HepG2 (cell line): Measurements from ENCODE around the gene JUND.

Source experiments
- MED8 ChIP-seq: sonication (generic); formaldehyde crosslinking; IDR thresholded peaks from 2 replicates; pipeline ENCODE4 v1.8.1; 2023; ENCODE audit warnings: mild to moderate bottlenecking, missing genetic modification reagents; ENCODE audit not compliant: insufficient replicate concordance
- NCOR1 ChIP-seq: fragments of 200-600 bp; sonication (generic); IDR thresholded peaks from 2 replicates; pipeline ENCODE4 v1.7.0; 2017; ENCODE audit warnings: antibody characterized with exemption, low read length, borderline replicate concordance
- SMARCC2 ChIP-seq: fragments of 450-650 bp; IDR thresholded peaks from 2 replicates; pipeline ENCODE4 v1.6.1; 2017; ENCODE audit warnings: antibody characterized with exemption, mild to moderate bottlenecking
- ZFYVE20 ChIP-seq: sonication (generic); formaldehyde crosslinking; IDR thresholded peaks from 2 replicates; pipeline ENCODE4 v1.8.0; 2023; ENCODE audit warnings: low read depth, mild to moderate bottlenecking, moderate library complexity, missing genetic modification reagents, borderline replicate concordance
- TF ChIP-seq, protein P1 (sequence below): sonication (generic); formaldehyde crosslinking; IDR thresholded peaks from 2 replicates; pipeline ENCODE4 v1.5.0; 2020; ENCODE audit warnings: mild to moderate bottlenecking, missing genetic modification reagents, moderate library complexity
- TF ChIP-seq, protein P2 (sequence below): sonication (generic); formaldehyde crosslinking; IDR thresholded peaks from 2 replicates; pipeline ENCODE4 v1.4.0; 2020; ENCODE audit warnings: missing genetic modification reagents
- TF ChIP-seq, protein P3 (sequence below): IDR thresholded peaks from 2 replicates; pipeline ENCODE4 v1.6.1; 2016

DNA sequence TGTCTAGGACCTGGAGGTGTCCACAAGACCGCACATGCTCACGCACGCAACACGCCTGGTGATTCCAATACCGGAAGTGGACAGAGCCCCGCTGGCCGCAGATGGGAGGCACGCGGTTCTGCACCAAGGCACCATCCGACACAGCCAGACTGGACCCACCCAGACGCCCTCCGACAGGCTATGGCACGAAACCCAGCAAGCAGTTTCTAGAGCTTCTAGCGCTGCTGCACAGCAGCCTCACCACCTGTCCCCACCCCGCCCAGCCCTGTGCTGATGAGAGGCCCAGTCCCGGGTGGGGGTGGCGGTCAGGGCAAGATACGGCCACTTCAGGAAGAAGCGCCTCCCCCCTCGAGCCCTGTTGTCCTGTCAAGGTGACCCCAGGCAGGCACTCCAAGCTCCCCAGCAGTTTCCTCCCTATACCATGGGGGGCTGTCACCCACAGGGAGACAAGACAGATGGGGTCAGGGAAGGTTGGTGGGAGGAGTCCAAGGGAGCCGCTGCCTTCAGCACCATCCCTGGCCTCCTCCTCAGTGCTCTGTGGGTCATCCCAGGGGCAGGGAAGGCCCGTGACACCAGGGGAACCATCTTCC, 30.2 kb upstream of the JUND start:
- TF ChIP-seq MED8 (CRISPR knock-in tag) (no peak), SMARCC2 (no peak), ZFYVE20 (CRISPR knock-in tag) (no peak), NCOR1 (no peak)
- TF ChIP-seq, protein P1, sequence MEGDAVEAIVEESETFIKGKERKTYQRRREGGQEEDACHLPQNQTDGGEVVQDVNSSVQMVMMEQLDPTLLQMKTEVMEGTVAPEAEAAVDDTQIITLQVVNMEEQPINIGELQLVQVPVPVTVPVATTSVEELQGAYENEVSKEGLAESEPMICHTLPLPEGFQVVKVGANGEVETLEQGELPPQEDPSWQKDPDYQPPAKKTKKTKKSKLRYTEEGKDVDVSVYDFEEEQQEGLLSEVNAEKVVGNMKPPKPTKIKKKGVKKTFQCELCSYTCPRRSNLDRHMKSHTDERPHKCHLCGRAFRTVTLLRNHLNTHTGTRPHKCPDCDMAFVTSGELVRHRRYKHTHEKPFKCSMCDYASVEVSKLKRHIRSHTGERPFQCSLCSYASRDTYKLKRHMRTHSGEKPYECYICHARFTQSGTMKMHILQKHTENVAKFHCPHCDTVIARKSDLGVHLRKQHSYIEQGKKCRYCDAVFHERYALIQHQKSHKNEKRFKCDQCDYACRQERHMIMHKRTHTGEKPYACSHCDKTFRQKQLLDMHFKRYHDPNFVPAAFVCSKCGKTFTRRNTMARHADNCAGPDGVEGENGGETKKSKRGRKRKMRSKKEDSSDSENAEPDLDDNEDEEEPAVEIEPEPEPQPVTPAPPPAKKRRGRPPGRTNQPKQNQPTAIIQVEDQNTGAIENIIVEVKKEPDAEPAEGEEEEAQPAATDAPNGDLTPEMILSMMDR (CRISPR knock-in tag) = no peak
- TF ChIP-seq, protein P2, sequence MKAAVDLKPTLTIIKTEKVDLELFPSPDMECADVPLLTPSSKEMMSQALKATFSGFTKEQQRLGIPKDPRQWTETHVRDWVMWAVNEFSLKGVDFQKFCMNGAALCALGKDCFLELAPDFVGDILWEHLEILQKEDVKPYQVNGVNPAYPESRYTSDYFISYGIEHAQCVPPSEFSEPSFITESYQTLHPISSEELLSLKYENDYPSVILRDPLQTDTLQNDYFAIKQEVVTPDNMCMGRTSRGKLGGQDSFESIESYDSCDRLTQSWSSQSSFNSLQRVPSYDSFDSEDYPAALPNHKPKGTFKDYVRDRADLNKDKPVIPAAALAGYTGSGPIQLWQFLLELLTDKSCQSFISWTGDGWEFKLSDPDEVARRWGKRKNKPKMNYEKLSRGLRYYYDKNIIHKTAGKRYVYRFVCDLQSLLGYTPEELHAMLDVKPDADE (CRISPR knock-in tag) = no peak
- TF ChIP-seq, protein P3, sequence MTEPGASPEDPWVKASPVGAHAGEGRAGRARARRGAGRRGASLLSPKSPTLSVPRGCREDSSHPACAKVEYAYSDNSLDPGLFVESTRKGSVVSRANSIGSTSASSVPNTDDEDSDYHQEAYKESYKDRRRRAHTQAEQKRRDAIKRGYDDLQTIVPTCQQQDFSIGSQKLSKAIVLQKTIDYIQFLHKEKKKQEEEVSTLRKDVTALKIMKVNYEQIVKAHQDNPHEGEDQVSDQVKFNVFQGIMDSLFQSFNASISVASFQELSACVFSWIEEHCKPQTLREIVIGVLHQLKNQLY = no peak
